Right lobe of liver (tissue), 4 donors: Measurements from ENCODE around the gene DOCK1.

Source experiments
- CTCF ChIP-seq, 4 donors: fragments of 200-600 bp in 3 of 4; fragments of 450-650 bp in 1 of 4; IDR thresholded peaks; one replicate each; pipeline versions ENCODE4 v1.5.1 to v1.8.0; 2016 to 2022; ENCODE audit warnings: antibody characterized with exemption in 4 of 4, mild to moderate bottlenecking in 2 of 4
- POLR2A ChIP-seq: fragments of 450-650 bp; IDR thresholded peaks from one replicate; pipeline ENCODE4 v1.6.1; 2017; ENCODE audit warnings: antibody characterized with exemption, mild to moderate bottlenecking
- donor health status: DM: no; HTN: no; CAD: no.
- donor health status: DM: no; HTN: no; CAD: no.
- donor health status: DM: no; HTN: yes; CAD: no.

GRCh38 chr10:127405221-127405620, 500.0 kb downstream of the DOCK1 start:
- no peak for TF ChIP-seq POLR2A
- no peak for TF ChIP-seq CTCF (IDR thresholded peaks at IDR 0.05)
